ENCODE data around the gene C2orf74. TPM values are rescaled to one million over a fixed set of nuclear protein-coding genes. Genes with fewer than 3 reads are reported as not detected.
A peak's percentile ranks its signal among the peaks of the same experiment; 100 is the strongest.
"Not testable (repeated sequence)": the region's sequence is repeated elsewhere in the genome, so short reads cannot be mapped to it uniquely, and the experiment has no call there.

C2orf74 gene
- total RNA-seq, result 9.2 TPM

DNA sequence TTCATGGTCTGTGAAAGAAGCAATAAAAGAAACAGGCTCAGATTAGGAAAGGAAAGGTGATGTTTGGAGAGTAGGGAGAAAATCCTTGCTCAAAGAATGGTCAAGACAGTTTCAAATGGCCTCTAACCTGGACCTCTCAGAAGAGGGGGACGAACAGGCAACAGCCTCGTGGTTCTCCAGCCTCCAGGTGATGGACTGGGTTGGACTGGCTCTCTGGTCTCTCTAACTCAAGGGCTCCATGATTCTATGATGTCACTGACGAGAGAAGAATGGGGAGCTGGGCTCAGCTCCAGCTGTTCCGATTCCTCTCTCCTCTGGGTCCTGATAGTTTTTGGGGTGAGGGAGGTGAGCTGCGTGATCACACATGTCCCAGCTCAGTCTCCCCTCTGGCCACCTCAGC lies at the start of gene C2orf74:
Gene C2orf74 (plus strand): TSS at position 301 of the 400 bp plus-strand sequence. CDS start 327 bp downstream, outside the sequence.
- no peak for DNase-seq

DNA sequence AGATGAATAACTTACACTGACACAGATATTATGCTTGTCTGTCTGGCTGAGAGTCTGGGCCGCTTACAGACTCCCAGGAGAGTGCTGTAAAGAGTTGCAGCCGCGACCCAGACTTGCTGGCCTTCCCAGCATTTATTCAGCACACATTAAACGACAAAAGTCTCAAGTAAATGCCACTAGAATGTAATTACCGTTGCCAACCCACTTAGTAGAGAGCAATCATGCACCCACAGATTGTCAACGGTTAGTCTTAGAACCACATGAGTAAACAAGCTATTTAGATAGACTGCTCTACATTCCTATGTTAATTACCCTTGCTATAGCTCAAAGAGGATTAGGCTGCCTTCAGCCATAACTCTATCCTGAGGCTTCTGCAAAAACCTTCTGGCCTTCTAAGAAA lies 47.8 kb upstream of the C2orf74 start:
- no peak for DNase-seq

DNA sequence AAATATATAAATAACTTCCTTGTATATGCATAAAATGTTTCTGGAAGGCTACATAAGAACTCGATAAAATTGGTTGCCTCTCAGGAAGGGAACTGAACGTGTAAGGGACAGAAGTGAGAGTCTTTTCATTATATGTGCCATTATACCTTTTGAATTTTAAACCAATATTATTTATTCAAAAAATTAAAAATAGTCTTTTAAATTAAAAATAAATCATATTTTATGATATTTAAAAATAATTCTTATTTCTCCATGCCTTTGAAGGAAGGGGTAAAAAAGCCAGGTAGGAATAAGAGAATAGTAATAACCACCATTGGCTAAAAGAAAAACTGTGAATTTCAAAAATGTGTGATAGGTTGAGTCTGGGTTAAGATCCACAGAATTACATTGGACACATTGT lies 45.7 kb upstream of the C2orf74 start:
- no peak for DNase-seq

DNA sequence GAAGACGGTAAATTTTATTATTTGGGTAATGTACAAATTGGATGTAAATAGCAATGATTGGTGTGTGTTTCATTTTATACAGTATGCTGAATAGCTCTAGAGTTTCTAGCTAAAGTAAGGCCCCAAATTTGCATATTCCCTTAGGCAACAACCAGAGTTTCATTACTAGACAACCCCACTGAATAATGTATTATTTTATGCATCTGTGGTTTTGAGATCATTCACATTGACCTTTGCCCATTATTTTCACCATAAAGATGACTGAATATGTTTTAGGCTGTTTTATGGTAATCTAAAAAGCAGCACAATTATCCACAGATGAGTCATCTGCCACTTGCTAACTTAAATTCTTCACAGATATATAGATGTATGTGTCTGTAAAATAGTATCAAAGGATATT lies 44.5 kb upstream of the C2orf74 start:
- DNase-seq, result no peak

DNA sequence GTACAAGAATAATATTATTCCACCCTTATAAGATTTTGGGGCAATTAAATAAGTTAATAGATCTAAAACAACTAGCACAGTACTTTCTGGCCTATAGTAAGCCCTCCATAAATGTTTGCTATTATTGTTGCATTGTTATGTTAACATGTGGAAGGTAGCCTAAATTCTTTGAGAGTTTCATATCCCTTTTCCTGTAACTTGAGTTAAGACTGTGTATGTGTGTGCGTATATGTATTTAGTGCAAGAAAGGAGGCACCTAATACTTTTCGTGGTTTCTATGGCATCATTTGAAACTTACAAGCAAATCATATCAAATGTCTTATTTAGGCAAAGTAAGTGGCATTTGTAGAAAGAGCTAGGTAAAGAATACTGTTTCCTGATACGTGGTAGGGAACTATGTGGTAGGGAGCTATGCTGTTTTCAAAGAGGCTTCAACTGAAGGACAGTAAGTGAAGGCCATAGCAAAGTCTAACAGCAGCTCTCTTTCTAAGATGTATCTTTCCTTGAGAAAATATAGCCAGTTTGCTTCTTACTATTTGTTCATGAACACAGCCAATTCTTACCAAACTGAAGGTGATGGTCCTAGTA lies 36.8 kb upstream of the C2orf74 start:
- no peak for DNase-seq

DNA sequence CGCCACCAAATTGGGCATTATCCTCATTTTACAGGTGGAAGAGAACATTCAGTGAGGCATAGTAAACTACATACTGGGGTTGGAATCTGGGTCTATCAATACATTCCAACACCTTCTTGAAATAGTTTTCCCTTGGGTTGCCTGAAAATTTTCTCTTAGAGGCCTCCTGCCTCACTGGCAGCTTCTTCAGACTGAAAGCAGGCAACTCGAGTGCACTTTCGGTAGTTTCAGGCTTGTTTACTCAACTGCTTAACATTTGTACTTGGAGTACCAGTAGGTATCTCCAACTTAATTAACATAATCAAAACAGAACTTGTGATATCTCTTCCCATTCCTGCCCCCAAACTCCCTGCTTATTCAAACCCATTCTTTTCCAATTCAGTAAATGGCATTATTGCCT lies 36.2 kb upstream of the C2orf74 start:
- DNase-seq, result no peak

DNA sequence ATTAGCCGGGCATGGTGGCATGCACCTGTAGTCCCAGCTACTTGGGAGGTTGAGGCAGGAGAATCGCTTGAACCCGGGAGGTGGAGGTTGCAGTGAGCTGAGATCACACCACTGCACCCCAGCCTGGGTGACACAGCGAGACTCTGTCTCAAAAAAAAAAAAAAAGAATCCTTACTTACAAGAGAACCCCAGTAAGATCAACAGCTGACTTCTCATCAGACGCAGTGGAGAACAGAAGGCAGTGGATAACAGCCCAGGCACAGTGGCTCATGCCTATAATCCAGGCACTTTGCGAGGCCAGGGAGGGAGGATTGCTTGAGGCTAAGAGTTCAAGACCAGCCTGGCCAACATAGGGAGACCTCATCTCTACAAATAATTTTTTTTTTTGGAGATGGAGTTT lies 33.9 kb upstream of the C2orf74 start:
- not testable (repeated sequence) for DNase-seq

DNA sequence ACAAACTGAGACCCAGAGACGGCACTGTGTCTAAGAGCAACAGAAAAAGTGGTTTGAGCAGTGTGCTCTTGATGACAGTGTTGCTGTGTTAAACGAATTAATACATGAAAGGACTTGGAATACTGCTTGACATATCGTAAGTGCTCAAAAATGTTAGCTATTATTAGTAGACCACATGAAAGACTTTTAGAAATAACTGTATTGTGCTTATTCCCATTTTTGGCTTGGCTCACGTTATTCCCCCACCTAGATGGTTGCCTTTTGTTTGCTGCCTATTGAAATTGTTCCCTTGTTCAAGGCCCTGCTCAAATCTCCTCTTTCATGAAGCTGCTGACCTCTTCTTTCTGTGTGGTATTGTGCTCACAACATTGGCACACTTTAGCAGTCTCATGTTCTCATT lies 27.8 kb upstream of the C2orf74 start:
- no peak for DNase-seq

DNA sequence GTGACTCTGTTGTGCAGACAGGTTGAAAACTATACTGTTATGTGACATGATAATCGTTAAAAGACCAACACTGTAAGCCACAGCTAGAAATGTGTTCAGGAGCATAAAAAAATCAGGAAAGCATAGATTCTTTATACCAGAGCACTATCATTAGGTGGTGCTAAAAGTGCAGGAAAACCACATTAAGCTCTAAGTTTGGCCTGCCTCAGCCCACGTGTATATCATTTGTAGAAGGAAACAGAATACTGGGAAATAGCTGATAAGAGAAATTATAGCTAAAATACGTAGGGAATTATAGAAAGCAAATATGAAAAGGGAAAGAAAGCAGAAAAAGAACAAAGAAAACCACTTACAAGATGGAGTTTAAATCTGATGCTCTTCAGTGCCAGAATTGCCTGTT lies 26.5 kb upstream of the C2orf74 start:
- peak; percentile 62 for DNase-seq

DNA sequence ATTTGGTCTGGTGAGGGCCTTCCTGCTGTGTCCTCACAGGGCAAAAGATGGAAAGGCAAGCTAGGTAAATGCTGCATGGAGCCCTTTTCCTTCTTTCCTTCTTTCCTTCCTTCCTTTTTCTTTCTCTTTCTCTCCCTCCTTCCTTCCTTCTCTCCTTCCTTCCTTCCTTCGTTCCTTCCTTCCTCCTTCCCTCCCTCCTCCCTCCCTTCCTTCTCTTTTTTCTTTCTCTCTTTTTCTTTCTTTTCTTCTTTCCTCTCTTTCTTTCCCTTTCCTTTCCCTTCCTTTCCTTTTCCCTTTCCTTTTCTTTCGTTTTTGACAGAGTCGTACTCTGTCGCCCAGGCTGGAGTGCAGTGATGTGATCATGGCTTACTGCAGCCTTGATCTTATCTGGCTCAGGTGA lies 23.1 kb upstream of the C2orf74 start:
- DNase-seq, result no peak

DNA sequence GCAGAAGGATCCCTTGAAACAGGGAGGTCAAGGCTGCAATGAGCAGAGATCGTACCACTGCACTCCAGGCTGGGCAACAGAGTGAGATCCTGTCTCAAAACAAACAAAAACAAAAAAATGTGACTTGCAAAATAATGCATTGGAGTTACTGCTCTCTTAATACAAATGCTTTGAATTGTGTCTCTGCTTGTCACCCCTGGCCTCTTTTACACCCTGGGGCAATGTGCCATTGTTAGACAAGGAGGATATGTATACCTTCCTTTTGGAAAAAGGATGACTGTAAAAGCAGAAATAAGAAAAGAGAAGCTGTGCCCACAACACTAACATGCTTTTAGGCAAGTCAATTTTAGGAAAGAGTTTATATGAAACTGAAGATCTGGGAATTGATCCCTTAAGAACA lies 20.8 kb upstream of the C2orf74 start:
- DNase-seq, result no peak

DNA sequence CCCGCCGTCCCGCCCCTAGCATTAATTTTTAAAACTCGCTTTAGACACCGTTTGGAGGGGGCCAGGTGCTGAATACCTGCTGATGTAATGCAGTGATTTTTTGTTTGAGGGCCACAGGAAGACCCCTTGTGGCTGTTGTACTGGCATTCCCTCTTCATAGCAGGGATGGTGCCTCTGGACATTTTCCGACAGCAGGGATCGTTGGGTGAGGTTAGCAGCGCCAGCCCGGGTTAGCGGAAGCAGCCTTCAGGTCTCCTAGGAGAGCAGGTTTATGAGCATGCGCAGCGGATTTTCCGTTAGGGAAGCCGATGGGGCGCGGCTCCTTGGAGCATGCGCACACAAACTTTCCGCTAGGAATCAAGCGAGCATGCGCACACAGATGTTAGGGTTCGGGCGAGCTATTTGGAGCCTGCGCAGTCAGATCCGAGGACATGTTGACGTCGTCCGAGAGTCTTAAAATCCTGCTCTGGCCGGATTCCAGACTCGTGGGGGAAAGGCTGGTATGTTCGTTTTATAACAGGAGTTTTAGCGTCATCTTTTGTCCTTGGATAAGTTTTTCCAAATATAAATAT lies 17.2 kb upstream of the C2orf74 start:
- peak; percentile 98 for DNase-seq

DNA sequence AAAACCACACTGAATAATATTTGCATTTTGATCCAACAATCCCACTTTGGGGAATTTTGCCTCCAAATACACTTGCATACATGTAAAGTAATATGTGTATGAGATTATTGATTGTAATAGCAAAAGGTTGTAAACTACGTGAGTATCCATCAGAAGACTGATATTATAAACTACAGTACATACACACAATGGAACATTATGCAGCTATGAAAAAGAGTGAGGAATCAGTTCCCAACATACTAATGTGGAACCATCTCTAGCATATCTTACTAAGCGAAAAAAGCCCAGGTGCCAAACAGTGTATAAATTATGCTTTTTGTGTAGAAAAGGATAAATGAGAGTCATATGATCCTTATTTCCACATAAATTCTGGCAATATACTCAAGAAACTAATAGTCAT lies 16.0 kb upstream of the C2orf74 start:
- DNase-seq, result no peak

DNA sequence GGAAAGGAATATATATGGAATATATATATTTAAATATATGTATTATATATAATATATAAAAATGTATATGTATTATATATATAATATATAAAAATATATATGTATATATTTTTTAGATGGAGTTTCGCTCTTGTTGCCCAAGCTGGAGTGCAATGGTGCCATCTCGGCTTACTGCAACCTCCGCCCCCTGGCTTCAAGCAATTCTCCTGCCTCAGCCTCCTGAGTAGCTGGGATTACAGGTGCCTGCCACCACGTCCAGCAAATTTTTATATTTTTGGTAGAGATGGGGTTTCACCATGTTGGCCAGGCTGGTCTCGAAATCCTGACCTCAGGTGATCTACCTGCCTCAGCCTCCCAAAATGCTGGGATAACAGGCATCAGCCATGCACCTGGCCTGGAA lies 13.9 kb upstream of the C2orf74 start:
- DNase-seq, result not testable (repeated sequence)

DNA sequence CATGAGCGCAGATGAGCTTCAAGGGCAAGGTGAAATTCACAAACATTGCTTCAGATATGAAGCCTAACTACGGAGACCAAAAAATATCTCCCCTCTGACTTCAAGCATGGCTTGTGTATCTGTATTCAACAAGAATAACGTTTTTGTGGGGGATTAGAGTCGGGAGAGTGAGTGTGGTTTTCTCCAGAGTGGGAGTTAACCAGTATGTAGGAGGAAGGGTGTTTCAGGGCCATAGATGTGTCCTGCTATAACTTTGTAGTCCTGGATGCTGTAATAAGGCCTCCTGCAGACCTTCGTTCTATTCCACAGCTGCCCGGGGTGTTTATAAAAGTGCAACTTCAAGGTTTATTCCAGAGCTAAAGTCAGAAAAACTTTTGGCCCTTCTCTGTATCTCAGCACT lies 12.9 kb upstream of the C2orf74 start:
- DNase-seq, result no peak

DNA sequence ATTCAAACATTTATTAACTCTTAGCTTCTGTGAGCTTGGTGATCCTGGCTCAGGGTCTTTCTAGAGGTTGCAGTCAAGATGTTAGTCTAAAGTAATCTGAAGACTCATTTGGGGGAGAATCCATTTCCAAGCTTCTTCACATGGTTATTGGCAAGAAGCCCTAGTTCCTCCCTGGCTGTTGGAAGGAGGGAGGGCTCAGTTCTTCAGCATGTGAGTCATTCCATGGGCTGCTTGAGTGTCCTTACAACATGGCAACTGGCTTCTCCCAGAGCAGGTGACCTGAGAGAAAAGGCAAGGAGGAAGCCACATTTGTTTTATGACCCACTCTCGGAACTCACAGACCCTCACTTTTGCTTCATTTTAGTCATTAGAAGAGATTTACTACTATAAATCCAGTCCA lies 10.6 kb upstream of the C2orf74 start:
- DNase-seq, result no peak

DNA sequence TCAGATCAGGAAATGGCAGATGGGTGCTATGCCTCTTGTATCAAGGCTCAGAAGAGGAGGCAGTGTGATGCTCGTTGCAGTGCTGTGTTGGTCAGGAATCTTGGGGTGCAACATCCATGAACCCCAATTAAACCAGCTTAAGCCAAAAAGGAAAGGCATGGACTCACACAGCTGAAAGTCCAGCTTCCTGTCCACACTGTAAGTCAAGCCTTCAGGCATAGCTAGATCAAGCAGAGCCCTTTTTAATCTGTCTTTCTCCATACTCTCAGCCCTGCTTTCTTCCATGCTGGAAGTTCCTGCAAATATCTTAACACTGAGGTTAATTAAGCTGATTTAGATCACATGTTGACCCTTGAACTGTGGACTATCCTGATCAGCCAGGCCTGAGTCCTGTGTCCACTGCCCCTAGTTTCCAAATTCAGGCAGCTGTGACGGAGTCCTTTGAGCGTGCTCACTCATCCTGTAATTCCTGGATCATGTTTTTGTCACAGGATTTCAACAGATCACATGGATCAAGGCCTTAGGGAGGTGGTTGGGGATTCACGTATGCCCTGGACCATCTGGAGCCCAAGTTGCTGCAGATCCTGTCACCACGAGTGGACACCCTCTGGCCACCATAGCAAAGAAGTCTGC lies 4.5 kb upstream of the C2orf74 start:
- DNase-seq, result no peak

DNA sequence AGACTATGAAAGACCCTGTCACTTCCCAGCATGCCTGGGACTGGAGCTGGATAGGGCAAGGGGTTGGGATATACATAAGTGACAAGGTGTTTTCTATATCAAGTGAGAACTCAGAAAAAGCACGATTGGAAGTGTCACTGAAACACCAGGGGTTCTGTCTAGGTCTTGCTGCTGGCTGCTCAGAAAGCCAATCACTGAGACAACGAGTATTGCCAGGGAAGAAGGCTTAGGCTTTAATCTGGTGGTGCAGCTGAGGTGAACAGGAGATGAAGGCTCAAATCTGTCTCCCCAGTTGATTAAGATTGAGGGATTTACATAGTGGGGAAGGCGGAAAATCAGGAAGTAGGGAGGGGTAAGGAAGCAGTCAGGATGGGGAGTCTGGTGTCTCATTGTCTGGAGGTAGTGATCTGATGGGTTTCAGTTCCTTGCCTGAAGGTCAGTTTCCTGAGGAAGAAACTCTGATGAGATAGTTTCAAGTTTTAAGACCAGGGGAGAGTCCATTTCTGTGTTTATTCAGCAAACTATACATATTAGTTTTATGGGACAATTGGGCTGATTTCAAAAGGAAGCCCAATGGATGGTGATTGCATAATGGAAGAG lies 3.5 kb upstream of the C2orf74 start:
- DNase-seq, result no peak

DNA sequence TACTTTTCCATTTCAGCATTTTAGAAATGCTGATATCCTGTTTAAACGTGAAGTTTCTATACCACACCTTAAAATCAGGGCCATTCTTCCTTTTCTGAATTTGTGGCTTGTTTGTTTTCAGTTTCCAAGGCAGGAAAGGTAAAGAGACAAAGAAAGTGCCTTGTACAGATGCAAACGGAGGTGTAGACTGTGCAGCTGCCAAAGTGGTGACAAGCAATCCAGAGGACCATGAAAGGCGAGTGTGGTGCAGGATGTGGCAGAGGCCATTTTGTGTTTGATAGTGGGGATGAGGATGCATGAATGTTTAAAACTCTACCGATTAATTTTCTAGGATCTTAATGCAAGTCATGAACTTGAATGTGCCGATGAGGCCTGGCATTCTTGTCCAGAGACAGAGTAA lies 733 bp downstream of the C2orf74 start:
- no peak for DNase-seq

DNA sequence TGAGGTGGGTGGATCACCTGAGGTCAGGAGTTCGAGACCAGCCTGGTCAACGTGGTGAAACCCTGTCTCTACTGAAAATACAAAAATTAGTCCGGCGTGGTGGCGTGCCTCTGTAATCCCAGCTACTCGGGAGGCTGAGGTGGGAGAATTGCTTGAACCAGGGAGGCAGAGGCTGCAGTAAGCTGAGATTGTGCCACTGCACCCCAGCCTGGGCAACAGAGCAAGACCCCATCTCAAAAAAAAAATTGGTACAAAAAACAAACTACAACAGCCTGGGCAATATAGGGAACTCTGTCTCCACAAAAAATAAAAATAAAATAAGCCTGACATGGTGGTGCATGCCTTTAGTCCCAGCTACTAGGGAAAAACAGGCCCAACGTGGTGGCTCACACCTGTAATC lies 3.1 kb downstream of the C2orf74 start:
- not testable (repeated sequence) for DNase-seq

DNA sequence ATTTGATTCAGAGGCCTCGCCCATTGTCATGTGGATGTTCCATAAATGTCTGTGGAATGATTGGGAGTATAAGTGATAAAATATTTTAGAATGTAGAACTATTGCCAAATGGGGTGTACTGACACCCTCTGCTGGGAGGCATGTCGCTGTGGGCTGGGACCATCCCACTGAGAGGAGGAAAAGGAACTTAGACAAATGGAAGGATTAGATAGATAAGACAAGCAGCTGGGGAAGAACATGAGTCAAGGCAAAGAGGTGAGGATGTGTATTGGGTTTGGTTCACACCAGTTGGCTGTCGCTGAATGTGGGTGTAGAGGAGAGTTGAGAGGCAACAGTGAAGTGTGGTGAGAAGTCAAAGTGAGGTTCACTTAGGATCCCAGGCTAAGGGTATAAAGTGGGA lies 4.0 kb downstream of the C2orf74 start:
- DNase-seq, result no peak

DNA sequence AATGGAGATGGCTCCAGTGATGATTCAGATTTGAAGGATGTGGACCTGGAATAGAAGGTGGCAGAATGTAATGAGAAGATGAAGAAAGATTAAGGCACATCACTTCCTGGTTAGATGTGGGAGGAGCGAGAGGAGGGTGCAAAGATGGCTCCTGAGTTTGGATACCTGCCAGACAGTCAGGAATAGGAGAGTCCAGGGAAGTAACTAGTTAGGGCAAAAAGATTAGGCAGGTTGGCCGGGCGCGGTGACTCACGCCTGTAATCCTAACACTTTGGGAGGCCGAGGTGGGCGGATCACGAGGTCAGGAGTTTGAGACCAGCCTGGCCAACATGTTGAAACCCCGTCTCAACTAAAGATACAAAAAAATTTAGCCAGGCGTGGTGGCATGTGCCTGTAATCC lies 5.6 kb downstream of the C2orf74 start:
- no peak for DNase-seq

DNA sequence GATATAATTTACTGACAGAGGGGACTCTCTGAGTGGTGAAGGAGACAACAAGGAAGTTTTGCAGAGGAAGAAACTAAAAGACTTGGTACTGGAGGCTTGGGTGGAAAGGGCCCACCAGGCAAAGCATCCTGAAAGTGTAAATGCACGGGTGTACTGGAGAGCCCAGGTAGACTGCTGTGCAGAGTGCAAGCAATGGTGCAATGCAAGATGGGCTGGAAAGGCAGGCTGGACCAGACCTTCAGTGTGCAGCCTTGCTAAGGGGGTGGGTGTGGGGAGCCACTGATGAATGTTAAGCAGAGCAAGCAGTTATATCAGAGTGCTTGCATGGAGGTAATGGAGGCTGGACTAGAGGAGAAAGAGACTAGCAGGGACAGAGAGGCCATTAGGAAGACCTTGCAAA lies 10.7 kb downstream of the C2orf74 start:
- DNase-seq, result no peak

DNA sequence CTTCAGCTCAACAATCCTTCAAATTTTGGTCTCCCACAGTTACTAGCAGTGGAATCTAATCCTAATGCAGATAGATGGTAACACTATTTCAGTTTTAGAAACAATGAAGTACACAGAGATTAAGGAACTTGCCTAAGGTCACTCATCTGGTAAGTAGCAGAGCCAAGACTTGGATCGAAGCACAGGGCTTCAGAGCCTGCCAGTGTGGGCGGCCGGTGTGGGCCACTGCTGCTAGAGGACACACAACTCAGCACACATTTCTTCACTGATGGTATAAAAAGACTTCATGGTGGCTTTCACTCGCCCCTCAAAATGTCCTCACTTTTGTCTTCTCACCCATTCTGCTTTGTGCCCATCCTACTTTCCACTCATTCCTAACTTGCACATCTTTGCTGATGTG lies 11.1 kb downstream of the C2orf74 start:
- DNase-seq, result no peak

Measured in skin of body (tissue), 2 donors.